ENCODE data around the gene TTC17. TPM values are rescaled to one million over a fixed set of nuclear protein-coding genes. Genes with fewer than 3 reads are reported as not detected.

TTC17 gene
- total and polyA plus RNA-seq, 9 donors, result 47.0 to 119 (median 83.0) TPM

GRCh38 chr11:43392713-43393112, 34.0 kb downstream of the TTC17 start:
- TF ChIP-seq EP300 (IDR thresholded peaks at IDR 0.05), result no peak
- no peak for TF ChIP-seq POLR2A (IDR thresholded peaks at IDR 0.05)
- TF ChIP-seq CTCF (IDR thresholded peaks at IDR 0.05), result no peak
- H3K27ac ChIP-seq, result no peak overlapping the region
- no peaks in the 10 kb centered on the region for H3K9me3 ChIP-seq
- intact Hi-C loops (cut with DNase I), result no loop called here
- peaks cover 2% of the 10 kb centered on the region for H3K4me1 ChIP-seq (ENCODE audit: insufficient read depth)
- no peak for DNase-seq
- no peak overlapping the region for H3K4me3 ChIP-seq
- 93 to 95% (median 93%) methylated on average over 5 of the region's 5 CpGs for WGBS, 3 donors
- H3K27me3 ChIP-seq, result no peaks in the 10 kb centered on the region
- no peaks in the 10 kb centered on the region for H3K36me3 ChIP-seq

GRCh38 chr11:43393765-43394355, 35.1 kb downstream of the TTC17 start:
- Histone ChIP-seq H3K4me1 (ENCODE audit: insufficient read depth) (peaks cover 2% of the 10 kb centered on the region), H3K36me3 (no peaks in the 10 kb centered on the region), H3K4me3 (no peak overlapping the region), H3K27me3 (no peaks in the 10 kb centered on the region), H3K9me3 (no peaks in the 10 kb centered on the region), H3K27ac (no peak overlapping the region)
- intact Hi-C loops (cut with DNase I), result no loop called here
- peak; percentile 25 to 78 (median 47) for DNase-seq
- WGBS, 3 donors, result 57 to 68% (median 62%) methylated on average over 2 of the region's 2 CpGs
- TF ChIP-seq EP300 (IDR thresholded peaks at IDR 0.05) (no peak), CTCF (IDR thresholded peaks at IDR 0.05) (no peak), POLR2A (IDR thresholded peaks at IDR 0.05) (no peak)

GRCh38 chr11:43396617-43397016, 37.9 kb downstream of the TTC17 start:
- H3K9me3 ChIP-seq, result no peaks in the 10 kb centered on the region
- peaks cover 2% of the 10 kb centered on the region for H3K4me1 ChIP-seq (ENCODE audit: insufficient read depth)
- H3K27ac ChIP-seq, result no peak overlapping the region
- intact Hi-C loops (cut with DNase I), result no loop called here
- no peaks in the 10 kb centered on the region for H3K36me3 ChIP-seq
- 88 to 91% (median 91%) methylated on average over 3 of the region's 3 CpGs for WGBS, 3 donors
- no peak for TF ChIP-seq CTCF (IDR thresholded peaks at IDR 0.05)
- no peak overlapping the region for H3K4me3 ChIP-seq
- no peaks in the 10 kb centered on the region for H3K27me3 ChIP-seq
- no peak for DNase-seq

GRCh38 chr11:43397251-43397650, 38.5 kb downstream of the TTC17 start:
- no peaks in the 10 kb centered on the region for H3K9me3 ChIP-seq
- DNase-seq, result no peak
- WGBS, 3 donors, result 91 to 92% (median 91%) methylated on average over 3 of the region's 3 CpGs
- H3K4me3 ChIP-seq, result no peak overlapping the region
- peaks cover 2% of the 10 kb centered on the region for H3K4me1 ChIP-seq (ENCODE audit: insufficient read depth)
- no peaks in the 10 kb centered on the region for H3K27me3 ChIP-seq
- no peak for TF ChIP-seq EP300 (IDR thresholded peaks at IDR 0.05)
- no peak for TF ChIP-seq POLR2A (IDR thresholded peaks at IDR 0.05)
- no peak for TF ChIP-seq CTCF (IDR thresholded peaks at IDR 0.05)
- intact Hi-C loops (cut with DNase I), result no loop called here
- H3K36me3 ChIP-seq, result no peaks in the 10 kb centered on the region
- H3K27ac ChIP-seq, result no peak overlapping the region

All from ovary (tissue), 9 donors.